DMS 273 treated with DMSO at 0.1 percent for 48 hours (cell line): ENCODE measurements around the gene MBD2.
"Not testable (repeated sequence)": the region's sequence is repeated elsewhere in the genome, so short reads cannot be mapped to it uniquely, and the experiment has no call there.

Experiments used
- DNase-seq: peaks from one replicate; lab custom pipeline; 2025; lab: John Stamatoyannopoulos, UW

MBD2 gene

GRCh38 chr18:54235871-54236270, 11.4 kb upstream of the MBD2 start:
- DNase-seq: no peak

- no peak for DNase-seq
Measured at GRCh38 chr18:54233747-54234146, 9.3 kb upstream of the MBD2 start.

- DNase-seq: peak; percentile 40
Measured at GRCh38 chr18:54233228-54233625, 8.8 kb upstream of the MBD2 start.

GRCh38 chr18:54232485-54233227, 8.2 kb upstream of the MBD2 start:
- DNase-seq: no peak

GRCh38 chr18:54229421-54230059, 5.1 kb upstream of the MBD2 start:
- no peak for DNase-seq

GRCh38 chr18:54228364-54228763, 3.9 kb upstream of the MBD2 start:
- no peak for DNase-seq

- DNase-seq: peak; percentile 56
Measured at GRCh38 chr18:54223568-54224241, 764 bp downstream of the MBD2 start.

- no peak for DNase-seq
Measured at GRCh38 chr18:54222922-54223567, 1.4 kb downstream of the MBD2 start.

- no peak for DNase-seq
Measured at GRCh38 chr18:54220406-54220805, 4.1 kb downstream of the MBD2 start.

- DNase-seq: not testable (repeated sequence)
Measured at GRCh38 chr18:54218803-54219202, 5.7 kb downstream of the MBD2 start.

GRCh38 chr18:54218299-54218698, 6.2 kb downstream of the MBD2 start:
- no peak for DNase-seq

GRCh38 chr18:54217624-54218023, 6.8 kb downstream of the MBD2 start:
- no peak for DNase-seq

GRCh38 chr18:54215069-54215468, 9.4 kb downstream of the MBD2 start:
- DNase-seq: no peak

- DNase-seq: no peak
Measured at GRCh38 chr18:54210463-54210862, 14.0 kb downstream of the MBD2 start.

GRCh38 chr18:54209471-54210180, 14.8 kb downstream of the MBD2 start:
- DNase-seq: peak; percentile 28

- no peak for DNase-seq
Measured at GRCh38 chr18:54206447-54206846, 18.0 kb downstream of the MBD2 start.

- DNase-seq: no peak
Measured at GRCh38 chr18:54205959-54206358, 18.5 kb downstream of the MBD2 start.

GRCh38 chr18:54205448-54205847, 19.0 kb downstream of the MBD2 start:
- not testable (repeated sequence) for DNase-seq

- DNase-seq: no peak
Measured at GRCh38 chr18:54204883-54205282, 19.6 kb downstream of the MBD2 start.

- DNase-seq: no peak
Measured at GRCh38 chr18:54203914-54204313, 20.6 kb downstream of the MBD2 start.

GRCh38 chr18:54202851-54203250, 21.6 kb downstream of the MBD2 start:
- DNase-seq: no peak
